Muscle layer of colon (tissue), 2 donors: ENCODE data around the gene SYNGR2.

Experiments
- H3K27ac ChIP-seq: one replicate; pipeline ENCODE4 v1.7.0; 2013; ENCODE audit warnings: low read depth, mild to moderate bottlenecking, low read length, moderate library complexity
- H3K27me3 ChIP-seq, 2 donors: one replicate each; pipeline ENCODE4 v1.7.0; 2013; ENCODE audit warnings: low read length in 2 of 2, mild to moderate bottlenecking in 2 of 2; ENCODE audit not compliant: insufficient read depth in 2 of 2, control insufficient read depth in 1 of 2
- H3K36me3 ChIP-seq: one replicate; pipeline ENCODE4 v1.7.0; 2013; ENCODE audit warnings: mild to moderate bottlenecking, low read length; ENCODE audit not compliant: insufficient read depth
- H3K4me1 ChIP-seq: one replicate; pipeline ENCODE4 v1.7.0; 2013; ENCODE audit warnings: mild to moderate bottlenecking, low read length; ENCODE audit not compliant: insufficient read depth
- H3K4me3 ChIP-seq, 2 donors: one replicate each; pipeline ENCODE4 v1.7.0; 2013; ENCODE audit warnings: low read length in 2 of 2, low read depth in 1 of 2, mild to moderate bottlenecking in 1 of 2, moderate library complexity in 1 of 2
- H3K9ac ChIP-seq: one replicate; pipeline ENCODE4 v1.7.0; 2013; ENCODE audit warnings: low read length
- H3K9me3 ChIP-seq: one replicate; pipeline ENCODE4 v1.7.0; 2013; ENCODE audit warnings: mild to moderate bottlenecking, low read length
- donor health status: abdominal sarcoma.
- donor health status: Adenocarcinoma of cecum.

SYNGR2 gene

GRCh38 chr17:78168242-78168902 is at the start of gene SYNGR2:
Gene SYNGR2, plus strand, starts transcription at chr17:78168581. Its CDS starts 36 bp downstream, at chr17:78168617.
- Histone ChIP-seq H3K4me1 (peaks cover 26% of the 10 kb centered on the region), H3K4me3 (peak within 1 kb of the TSS; percentile 60 to 74), H3K27me3 (no peaks in the 10 kb centered on the region), H3K9ac (peak within 1 kb of the TSS; percentile 53), H3K27ac (peak within 1 kb of the TSS; percentile 44), H3K9me3 (no peaks in the 10 kb centered on the region), H3K36me3 (no peaks in the 10 kb centered on the region)

GRCh38 chr17:78118801-78119241 is 49.6 kb upstream of the SYNGR2 start:
- Histone ChIP-seq H3K9ac (no peak overlapping the region), H3K27ac (no peak overlapping the region), H3K4me1 (no peaks in the 10 kb centered on the region), H3K36me3 (no peaks in the 10 kb centered on the region), H3K4me3 (no peak overlapping the region), H3K9me3 (no peaks in the 10 kb centered on the region), H3K27me3 (peaks cover 0 to 6% of the 10 kb centered on the region in 2 donors)

- H3K27ac ChIP-seq: no peak overlapping the region
- H3K36me3 ChIP-seq: no peaks in the 10 kb centered on the region
- H3K27me3 ChIP-seq: peaks cover 0 to 6% of the 10 kb centered on the region in 2 donors
- H3K4me1 ChIP-seq: no peaks in the 10 kb centered on the region
- H3K4me3 ChIP-seq: no peak overlapping the region
- no peaks in the 10 kb centered on the region for H3K9me3 ChIP-seq
- H3K9ac ChIP-seq: no peak overlapping the region
These were observed 47.8 kb upstream of the SYNGR2 start for GRCh38 chr17:78120537-78120936.

GRCh38 chr17:78120971-78121800 is 47.2 kb upstream of the SYNGR2 start:
- Histone ChIP-seq H3K9me3 (no peaks in the 10 kb centered on the region), H3K27ac (no peak overlapping the region), H3K27me3 (peaks cover 0 to 6% of the 10 kb centered on the region in 2 donors), H3K9ac (no peak overlapping the region), H3K4me1 (no peaks in the 10 kb centered on the region), H3K36me3 (no peaks in the 10 kb centered on the region), H3K4me3 (no peak overlapping the region)

GRCh38 chr17:78121801-78122215 is 46.6 kb upstream of the SYNGR2 start:
- no peak overlapping the region for H3K27ac ChIP-seq
- H3K9ac ChIP-seq: no peak overlapping the region
- peaks cover under 1% of the 10 kb centered on the region for H3K4me1 ChIP-seq
- H3K27me3 ChIP-seq: peaks cover 0 to 6% of the 10 kb centered on the region in 2 donors
- H3K9me3 ChIP-seq: no peaks in the 10 kb centered on the region
- no peaks in the 10 kb centered on the region for H3K36me3 ChIP-seq
- H3K4me3 ChIP-seq: no peak overlapping the region

GRCh38 chr17:78122216-78122930 is 46.0 kb upstream of the SYNGR2 start:
- H3K9ac ChIP-seq: no peak overlapping the region
- no peak overlapping the region for H3K27ac ChIP-seq
- no peak overlapping the region for H3K4me3 ChIP-seq
- no peaks in the 10 kb centered on the region for H3K36me3 ChIP-seq
- H3K27me3 ChIP-seq: peaks cover 0 to 5% of the 10 kb centered on the region in 2 donors
- H3K9me3 ChIP-seq: no peaks in the 10 kb centered on the region
- peaks cover 4% of the 10 kb centered on the region for H3K4me1 ChIP-seq

GRCh38 chr17:78122931-78123249 is 45.5 kb upstream of the SYNGR2 start:
- H3K27me3 ChIP-seq: peaks cover 0 to 7% of the 10 kb centered on the region in 2 donors
- H3K4me3 ChIP-seq: no peak overlapping the region
- H3K27ac ChIP-seq: no peak overlapping the region
- H3K9me3 ChIP-seq: no peaks in the 10 kb centered on the region
- H3K36me3 ChIP-seq: no peaks in the 10 kb centered on the region
- no peak overlapping the region for H3K9ac ChIP-seq
- H3K4me1 ChIP-seq: peaks cover 4% of the 10 kb centered on the region

GRCh38 chr17:78123258-78123929 is 45.0 kb upstream of the SYNGR2 start:
- H3K9me3 ChIP-seq: no peaks in the 10 kb centered on the region
- H3K4me3 ChIP-seq: no peak overlapping the region
- H3K27me3 ChIP-seq: peaks cover 0 to 12% of the 10 kb centered on the region in 2 donors
- no peak overlapping the region for H3K27ac ChIP-seq
- no peaks in the 10 kb centered on the region for H3K36me3 ChIP-seq
- H3K9ac ChIP-seq: no peak overlapping the region
- H3K4me1 ChIP-seq: peaks cover 4% of the 10 kb centered on the region

- Histone ChIP-seq H3K4me1 (peaks cover 4% of the 10 kb centered on the region), H3K36me3 (no peaks in the 10 kb centered on the region), H3K4me3 (no peak overlapping the region), H3K9me3 (no peaks in the 10 kb centered on the region), H3K27ac (no peak overlapping the region), H3K27me3 (peaks cover 0 to 19% of the 10 kb centered on the region in 2 donors), H3K9ac (no peak overlapping the region)
These were observed 44.1 kb upstream of the SYNGR2 start for GRCh38 chr17:78124081-78124835.

GRCh38 chr17:78124836-78125137 is 43.6 kb upstream of the SYNGR2 start:
- Histone ChIP-seq H3K27me3 (peaks cover 0 to 25% of the 10 kb centered on the region in 2 donors), H3K9me3 (no peaks in the 10 kb centered on the region), H3K27ac (no peak overlapping the region), H3K36me3 (no peaks in the 10 kb centered on the region), H3K9ac (no peak overlapping the region), H3K4me1 (peaks cover 4% of the 10 kb centered on the region), H3K4me3 (no peak overlapping the region)
